DMS 273 treated with DMSO at 0.1 percent for 48 hours (cell line): ENCODE measurements around the gene TMEM179.
"Not testable (repeated sequence)": the region's sequence is repeated elsewhere in the genome, so short reads cannot be mapped to it uniquely, and the experiment has no call there.

Experiments
- DNase-seq: peaks from one replicate; lab custom pipeline; 2025; lab: John Stamatoyannopoulos, UW

TMEM179 gene

DNA sequence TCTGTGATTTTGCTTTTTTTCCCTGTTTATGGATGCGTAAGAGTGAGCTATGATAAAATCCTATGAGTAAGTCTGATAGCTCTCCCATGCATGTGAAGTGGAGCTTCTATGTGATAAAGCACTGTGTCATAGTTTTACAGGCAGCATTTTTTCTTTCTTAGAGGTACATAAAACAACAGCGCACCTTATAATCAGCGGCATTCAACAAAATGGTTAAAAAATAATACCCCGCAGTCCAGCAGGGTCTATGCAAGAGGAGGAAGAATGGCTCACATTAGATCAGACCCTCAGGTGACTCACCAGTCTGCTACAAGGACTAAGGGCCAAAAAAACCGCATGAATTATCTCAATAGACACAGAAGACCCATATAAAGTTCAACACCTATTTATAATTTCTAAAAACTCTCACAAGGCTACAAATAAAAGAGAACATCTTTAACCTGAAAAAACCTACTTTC is 33.0 kb upstream of the TMEM179 start:
- no peak for DNase-seq

DNA sequence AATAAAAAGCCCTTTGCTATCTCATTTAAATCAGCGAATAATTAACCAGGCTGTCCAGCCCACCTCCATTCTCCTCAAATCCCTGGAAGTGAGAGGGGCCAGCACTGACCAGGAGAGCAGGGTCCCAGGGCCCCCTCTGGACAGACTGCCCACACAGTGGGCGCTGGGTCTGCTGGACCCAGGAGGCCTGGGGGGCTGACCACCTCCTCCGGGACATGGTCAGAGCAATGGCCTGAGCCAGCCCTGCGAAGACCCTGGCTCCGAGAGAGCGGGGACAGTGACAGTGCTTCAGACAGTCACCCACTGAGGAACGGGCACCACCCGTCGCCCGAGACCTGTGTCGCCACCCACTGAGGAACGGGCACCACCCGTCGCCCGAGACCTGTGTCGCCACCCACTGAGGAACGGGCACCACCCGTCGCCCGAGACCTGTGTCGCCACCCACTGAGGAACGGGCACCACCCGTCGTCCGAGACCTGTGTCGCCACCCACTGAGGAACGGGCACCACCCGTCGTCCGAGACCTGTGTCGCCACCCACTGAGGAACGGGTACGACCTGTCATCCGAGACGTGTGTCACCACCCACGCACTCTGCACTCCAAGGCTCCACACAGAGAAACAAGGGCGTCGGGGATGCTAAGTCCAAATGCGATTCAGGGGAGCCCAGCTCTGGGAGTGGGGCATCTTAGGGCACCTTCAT is 32.4 kb upstream of the TMEM179 start:
- DNase-seq = not testable (repeated sequence)

DNA sequence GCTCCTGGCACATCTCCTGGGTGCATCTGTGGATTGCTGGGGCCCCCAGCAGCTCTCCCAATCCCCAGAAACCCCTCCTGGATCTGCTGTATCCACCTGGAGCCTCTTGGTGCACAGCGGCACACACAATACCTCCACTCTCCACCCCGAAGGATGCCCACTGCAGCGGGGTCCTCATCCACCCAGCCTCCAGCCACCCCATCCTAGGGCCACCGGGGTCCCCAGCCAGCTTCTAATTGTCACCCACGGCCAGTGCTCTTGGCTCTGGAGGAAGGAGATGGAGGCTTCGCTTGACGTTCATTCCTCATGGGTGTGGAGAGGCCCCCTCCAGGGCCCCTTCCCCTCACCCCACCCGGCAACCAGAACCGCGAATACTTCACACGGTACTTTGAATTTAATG is 31.6 kb upstream of the TMEM179 start:
- no peak for DNase-seq

DNA sequence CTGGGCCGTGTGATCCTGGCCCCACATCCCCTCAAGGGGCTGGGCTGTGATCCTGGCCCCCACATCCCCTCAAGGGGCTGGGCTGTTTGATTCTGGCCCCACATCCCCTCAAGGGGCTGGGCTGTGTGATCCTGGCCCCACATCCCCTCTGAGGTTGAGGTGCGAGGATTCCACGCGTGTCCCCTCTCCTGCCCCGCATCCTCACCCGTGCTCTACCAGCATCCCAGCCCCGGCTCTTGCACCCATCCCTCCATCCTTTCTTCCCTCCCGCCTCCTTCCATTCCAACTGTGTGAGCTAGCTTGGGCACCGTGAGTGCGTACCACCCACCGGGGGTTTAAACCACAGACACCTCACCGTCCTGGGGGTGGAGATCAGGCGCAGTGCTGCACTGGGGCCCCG is 31.1 kb upstream of the TMEM179 start:
- no peak for DNase-seq

DNA sequence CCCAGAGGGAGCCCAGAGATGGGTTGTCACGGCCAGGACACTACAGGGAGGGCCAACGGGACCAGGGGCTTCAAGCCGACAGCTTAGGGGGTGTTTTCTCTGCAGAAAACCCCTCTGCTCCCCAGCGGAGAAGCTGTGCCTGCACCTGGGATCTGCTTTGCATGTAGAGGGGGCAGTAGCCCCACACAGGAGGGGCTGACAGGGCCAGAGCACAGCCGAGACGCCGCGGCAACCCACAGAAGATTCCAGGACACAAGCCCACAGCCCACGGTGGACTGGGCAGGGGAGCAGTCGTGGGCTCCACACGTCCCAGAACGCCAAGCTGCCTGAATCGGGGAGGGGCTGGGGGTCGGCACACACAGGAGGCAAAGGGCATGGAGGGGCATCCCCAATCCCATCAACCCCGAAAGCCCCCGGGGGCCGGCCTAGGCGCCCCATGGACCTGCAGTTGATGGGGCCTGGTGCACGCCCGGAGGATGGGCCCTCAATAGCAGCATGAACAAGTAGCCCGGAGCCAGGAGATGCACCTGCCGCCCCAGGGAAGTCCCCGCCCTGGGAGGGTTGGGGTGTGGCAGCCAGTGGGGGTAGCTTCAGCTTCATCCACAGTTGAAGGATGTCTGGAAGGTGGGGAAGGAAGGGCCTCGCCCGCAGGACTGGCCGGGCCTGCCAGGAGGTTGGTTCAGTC is 30.5 kb upstream of the TMEM179 start:
- DNase-seq = no peak

DNA sequence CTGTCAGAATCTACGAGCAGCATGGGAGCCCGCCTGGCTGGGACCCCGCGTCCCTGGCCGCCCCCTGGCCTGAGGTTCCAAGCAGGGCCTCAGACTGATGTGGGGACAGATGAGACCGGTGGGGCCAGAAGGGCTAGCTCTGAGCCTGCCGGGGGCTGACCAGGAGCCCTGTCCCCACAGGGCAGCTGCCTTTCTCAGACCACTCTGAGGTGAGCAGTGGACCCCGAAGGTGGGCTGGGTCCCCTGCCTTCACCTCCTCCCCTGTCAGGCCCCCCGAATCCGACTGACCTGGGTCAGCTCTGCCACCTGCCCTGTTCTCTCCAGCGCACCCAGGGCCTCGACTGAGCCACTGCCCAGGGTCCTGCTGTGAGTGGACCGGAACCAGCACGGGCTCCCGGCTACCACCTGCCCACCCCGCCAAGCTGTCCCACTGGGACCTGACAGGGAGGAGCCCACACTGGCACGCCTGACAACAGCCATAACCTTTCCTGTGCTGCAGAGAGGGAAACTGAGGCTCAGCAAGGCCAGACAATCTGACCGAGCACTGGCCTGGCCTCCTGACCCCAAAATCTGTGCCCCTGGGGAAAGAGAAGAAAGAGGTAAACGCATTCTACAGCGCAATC is 29.7 kb upstream of the TMEM179 start:
- DNase-seq = no peak

DNA sequence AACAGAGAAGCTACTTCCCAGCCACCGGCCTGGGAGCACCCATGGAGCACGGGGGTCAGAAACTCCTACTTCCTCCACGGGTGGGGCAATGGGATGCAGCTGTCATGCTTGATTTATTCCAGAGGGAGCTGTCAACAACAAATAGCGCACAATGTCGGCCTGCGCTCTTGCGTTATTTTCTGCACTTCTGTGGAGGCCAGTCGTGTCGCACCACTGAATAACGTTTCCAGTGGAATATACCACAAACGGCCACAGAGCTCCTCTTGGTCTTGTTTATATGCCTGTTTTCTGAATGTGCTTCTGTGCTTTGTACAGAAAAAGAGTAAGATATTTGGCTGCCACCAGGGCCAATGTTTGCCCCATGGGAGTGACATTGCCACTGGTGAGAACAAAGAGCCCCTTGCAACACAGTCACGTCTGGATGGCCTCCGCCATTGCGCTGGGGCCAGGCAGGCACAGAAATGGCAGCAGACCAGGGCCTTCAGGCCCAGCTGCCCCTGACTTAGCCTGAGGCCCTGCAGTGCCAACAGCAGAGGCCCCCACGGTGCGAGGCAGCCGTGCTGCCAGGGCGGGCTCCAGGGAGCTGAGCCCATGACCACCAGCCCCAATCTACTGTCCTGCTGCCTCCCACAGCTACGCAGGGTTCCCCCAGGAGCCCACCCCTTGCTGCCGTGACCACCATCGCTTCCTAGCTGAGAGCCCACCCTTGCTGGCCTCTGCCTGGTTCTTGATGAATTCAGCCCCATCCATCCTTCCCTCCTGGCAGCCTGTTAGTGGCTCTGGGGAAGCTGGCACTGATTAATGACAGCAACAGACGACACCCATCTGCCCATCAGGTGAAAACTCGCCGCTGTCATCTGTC is 28.9 kb upstream of the TMEM179 start:
- no peak for DNase-seq

DNA sequence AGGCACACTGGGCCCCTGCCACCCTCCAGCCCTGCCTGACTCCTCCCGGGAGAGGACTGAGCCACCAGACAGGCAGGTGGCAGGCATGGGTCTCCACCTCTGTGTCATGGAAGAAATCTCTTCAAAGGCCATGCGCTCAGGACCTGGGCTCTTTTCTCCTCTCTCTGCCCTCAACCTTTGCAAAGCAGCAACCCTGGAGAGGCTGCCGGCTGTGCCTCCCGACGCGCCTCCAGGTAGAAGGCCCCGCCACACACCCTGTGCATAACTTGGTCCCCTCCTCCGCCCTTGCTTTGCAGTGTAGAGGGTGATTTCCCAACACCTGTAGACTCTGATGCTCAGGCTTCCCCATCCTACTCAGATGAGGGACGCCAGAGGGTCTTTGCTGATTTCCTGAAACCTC is 28.2 kb upstream of the TMEM179 start:
- no peak for DNase-seq

DNA sequence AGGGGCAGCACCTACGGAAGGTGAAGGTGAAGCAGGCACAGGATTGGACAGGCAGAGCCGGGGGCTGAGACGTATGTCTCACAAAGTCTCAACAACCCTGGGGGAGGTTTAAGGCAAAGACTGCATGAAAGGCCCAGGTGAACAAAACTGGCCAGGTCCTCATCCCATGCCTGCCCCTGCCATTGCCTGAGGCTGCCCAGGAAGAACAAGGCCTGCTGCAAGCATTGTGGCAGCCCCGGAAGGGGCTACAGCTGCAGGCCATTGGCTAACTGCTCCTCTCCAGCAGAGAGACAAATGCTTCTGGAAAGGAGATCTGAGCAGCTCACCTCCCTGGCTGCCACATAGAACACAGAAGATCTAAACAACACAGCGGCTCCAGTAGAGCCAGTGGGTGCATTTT is 20.4 kb upstream of the TMEM179 start:
- no peak for DNase-seq

DNA sequence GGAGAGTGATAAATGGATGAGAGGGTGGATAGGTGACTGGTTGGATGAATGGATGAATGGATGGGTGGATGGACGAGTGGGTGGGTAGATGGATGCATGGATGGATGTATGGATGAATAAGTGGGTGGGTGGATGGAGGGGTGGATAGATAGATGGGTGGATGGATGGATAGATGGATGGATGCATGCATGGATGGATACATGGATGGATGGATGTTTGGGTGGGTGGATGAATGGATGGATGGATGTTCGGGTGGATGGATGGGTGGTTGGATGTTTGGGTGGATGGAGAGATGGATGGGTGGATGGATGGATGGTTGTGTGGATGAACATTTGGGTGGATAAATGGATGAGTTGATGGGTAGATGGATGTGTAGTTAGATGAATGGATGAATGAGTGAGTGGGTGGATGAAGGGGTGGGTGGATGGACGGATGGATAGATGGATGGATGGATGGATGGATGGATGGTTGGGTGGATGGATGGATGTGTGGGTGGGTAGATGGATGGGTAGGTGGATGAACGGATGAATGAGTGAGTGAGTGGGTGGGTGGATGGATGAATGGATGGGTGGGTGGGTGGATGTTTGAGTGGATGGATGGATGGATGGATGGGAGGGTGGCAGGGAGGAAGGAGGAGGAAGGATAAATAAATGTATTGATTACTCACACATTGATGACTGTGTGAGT is 9.7 kb upstream of the TMEM179 start:
- DNase-seq = no peak

DNA sequence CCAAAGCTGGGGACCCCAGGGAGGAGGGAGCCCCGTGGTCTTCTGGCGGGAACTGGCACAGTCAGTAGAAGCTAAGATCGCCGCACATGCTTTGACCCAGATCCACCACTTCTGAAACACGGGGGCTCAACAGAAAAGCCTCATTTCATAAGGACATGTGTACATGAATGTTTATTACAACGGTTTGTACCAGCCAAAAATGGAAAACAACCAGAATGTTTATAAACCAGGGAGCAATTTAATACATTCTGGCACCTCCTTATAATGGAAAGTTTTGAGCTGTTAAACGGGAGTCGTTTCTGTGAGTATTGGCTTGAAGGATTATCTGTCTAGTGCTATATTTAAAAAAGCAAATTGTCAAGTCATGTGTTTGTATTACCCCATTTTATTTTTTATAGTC is 7.3 kb upstream of the TMEM179 start:
- no peak for DNase-seq

DNA sequence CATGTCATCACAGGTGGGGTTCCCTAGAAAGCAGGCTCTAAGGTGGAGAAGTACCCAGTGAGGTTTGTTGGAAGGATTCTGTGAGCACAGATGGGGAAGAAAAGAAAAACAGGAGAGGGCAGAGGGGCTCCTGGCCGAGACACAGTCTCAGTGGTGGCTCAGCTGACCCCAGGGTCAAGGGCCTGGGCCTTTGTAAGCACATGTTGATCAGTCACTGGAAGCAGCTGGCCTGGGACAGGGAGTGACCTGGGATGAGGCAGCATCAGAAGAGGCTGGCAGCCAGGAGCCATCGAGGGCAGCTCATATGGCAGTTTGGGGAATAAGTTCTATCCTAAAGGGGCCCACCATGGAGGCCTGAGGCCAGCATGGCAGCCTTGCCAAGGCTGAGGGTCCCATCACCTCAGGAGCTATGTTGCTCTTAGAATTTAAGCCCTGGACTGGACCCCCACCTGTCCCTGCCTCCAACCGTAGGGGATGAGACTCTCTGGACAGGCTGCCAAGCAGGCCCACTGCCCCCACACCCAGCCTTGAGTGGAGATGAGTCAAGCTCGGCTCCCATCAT is 6.3 kb upstream of the TMEM179 start:
- DNase-seq = no peak

DNA sequence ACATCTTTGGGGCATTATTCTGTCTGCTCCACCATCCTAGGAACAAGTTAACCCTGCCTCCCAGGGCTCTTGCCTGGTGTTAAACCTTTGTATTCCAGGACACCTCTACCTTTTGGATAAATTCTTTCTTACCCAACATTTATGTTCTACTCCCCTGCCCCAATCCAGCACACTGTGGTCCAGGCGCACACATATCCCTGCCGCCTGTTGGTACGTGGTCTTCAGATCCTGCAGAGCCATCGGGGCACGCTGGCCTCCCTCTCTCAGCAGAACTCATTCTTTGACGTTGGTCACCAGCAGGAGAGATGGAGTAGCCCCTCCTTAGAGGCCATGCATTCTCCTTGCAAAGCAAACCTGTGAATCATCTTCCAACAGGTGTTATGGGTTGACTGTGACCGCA is 5.1 kb upstream of the TMEM179 start:
- DNase-seq = no peak

DNA sequence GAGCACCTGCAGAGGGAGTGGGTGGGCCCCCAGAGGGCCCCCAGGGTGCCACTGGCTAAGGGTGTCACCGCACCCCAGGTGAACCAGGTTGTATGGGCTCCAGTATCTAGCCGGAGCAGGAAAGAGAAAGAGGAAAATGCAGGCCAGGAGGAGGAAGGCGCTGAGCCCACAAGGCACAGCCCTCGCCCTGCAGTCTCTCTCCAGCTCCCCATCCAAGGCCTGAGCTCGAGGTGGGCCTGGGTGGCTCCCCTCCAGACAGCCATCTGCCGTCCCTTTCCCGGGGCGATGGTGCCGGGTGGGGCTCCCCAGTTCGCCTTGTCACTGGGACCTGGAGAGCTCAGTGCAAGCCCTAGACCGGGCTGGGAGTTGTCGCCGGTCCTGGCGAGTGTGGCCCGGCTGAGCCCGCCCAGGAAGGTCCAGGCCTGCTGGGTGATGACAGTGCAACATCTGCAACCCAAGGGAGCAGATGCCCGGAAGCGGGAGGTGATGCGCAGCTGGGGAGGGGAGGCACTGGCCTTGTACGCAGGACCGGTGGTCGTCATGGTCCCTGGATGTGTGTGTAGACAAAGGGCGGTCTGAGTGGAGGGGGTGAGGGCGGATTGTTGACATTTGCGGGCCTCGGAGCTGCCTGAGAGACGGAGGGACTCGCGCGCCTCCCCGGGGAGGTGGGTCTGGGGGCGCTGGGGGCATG is 716 bp downstream of the TMEM179 start:
- no peak for DNase-seq

DNA sequence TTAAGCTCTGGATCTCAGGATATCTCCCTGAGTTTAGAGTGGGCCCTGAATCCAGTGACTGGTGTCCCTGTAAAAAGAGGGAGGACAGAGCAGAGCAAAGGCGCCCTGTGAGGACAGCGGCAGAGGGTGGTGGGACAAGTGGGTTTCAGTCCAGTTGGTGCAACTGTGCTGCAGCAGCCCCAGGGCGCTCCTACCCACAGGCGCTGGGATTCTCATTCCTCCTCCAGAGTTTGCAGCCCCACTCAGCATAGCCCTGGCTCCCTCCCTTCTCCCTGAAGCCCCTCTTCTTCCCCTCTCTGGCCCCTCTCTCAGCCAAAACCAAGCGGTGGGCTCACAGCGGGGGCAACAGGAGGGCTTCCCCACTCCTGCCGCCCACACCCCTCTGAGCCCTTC is 1.6 kb downstream of the TMEM179 start:
- no peak for DNase-seq

DNA sequence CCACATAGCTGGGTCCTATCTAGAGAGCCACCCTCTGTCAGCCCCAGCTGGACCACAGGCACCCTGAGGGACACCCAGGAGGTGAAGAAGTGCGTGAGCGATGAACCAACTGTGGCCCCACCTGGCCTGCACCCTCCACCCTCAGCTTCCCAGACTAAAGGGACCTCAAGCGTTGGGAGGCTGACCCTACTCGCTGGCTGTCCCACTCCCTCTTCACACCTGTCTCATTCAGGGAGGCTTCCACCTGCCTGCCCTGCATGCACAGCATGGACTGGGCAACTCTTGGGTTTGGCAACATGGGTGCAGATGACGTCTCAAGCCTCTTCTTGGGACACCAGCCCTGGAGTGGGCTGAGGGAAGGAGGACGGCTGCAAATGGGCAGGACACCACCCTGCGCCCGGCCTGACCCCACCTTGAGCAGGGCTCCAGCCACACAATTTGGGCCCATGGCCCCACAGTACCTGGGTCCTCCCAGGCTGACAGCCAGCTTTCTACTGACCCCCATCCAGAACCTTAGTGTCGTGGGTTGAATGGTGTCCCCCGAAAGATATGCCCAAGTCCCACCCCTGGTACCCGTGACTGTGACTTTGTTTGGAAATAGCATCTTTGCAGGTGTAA is 2.1 kb downstream of the TMEM179 start:
- no peak for DNase-seq

DNA sequence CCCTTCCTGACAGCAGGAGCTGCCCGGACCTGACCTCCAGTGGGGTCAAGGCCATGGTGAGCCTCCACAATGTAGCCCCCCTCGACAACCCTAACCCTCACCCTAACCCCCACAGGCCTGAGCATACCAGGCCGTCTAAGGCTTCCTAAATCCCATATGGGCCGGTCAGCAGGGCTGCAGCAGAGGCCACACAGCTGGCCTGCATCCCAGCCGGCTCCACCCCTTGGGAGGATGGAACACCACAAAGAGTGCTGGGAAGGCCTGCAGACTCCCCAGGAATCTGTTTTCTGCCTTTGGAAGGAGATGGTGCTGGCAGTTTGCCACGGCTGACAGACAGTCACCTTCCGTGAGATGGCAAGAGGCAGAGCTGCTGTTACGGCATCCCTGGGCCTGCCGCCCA is 2.8 kb downstream of the TMEM179 start:
- DNase-seq = no peak

DNA sequence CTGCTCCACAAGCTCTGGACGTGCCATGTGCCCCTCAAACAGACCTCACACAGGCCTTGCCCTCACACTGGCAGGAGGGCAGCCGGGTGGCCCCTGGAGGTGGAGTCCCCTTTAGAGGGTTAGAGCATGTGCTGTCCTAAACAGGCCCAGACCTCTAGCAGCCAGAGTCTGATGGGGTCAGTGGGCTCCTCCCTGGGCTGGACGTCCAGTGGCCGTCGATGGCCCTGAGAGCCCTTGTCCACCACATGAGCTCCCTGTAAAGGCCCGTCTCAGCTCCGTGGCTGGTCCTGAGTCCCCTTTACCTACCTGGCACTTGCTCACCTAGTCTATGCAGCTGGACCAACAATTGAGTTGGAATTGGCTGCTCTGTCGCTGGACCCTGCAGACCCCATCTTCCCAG is 3.8 kb downstream of the TMEM179 start:
- DNase-seq = no peak

DNA sequence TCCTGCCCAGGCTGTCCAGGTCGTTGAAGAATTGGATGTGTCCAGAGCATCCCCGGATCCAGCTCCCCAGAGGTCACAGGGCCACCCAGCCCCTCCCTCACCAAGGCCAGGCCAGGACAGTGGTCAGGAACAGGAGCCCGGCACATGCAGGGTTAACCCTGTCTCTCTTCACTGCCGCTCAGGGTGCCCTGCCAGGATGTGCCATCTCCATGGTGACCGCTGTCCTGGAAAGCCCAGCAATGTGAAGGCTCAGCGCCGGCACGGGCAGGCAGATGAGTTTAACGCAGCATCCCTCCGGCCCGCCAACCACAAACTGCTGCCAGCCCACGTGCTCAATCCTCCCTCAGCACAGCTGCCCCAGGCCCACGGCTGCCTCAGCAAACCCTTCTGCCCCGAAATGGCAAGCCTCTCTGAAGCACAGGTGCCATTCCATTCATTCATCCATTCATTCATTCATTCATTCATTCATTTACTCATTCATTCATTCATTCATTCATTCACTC is 4.4 kb downstream of the TMEM179 start:
- peak; percentile 22 for DNase-seq

DNA sequence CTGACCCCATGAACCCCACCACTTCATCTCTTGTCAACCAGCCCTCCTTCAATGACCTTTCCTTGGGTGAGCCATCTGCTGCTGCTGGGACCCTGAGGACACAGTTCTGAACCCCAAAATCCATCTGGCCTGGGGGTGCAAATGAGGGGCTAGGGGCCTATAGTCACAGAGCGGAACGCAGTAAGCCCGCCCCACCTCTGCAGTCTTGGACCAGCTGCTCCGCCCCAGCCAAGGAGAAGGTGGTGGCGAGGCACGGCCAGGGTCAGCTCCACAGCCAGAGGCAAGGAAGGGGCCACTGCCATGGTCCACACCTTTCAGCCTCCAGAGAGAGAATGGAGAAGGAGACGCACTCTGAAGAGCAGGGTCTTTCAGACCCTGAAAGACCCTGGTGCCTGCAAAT is 5.1 kb downstream of the TMEM179 start:
- DNase-seq = no peak
